HepG2 (cell line): ENCODE results near the gene SMAD3.

Experiments used
- DR1 ChIP-seq: sonication (generic); formaldehyde crosslinking; IDR thresholded peaks from 2 replicates; pipeline ENCODE4 v1.8.0; 2021; ENCODE audit warnings: mild to moderate bottlenecking, missing genetic modification reagents, inconsistent platforms
- EP300 ChIP-seq, 3 experiments: sonication (generic) in 1 of 3; formaldehyde crosslinking in 1 of 3; IDR thresholded peaks; 2 replicates each; pipeline versions ENCODE4 v1.5.1 to v1.6.1; 2011 to 2020; ENCODE audit warnings: low read depth in 2 of 3, low read length in 2 of 3, borderline replicate concordance in 1 of 3, improper control_type of control experiment in 1 of 3, mild to moderate bottlenecking in 1 of 3, missing genetic modification reagents in 1 of 3, moderate library complexity in 1 of 3
- GLI4 ChIP-seq: sonication (generic); formaldehyde crosslinking; IDR thresholded peaks from 2 replicates; pipeline ENCODE4 v1.5.1; 2020; ENCODE audit warnings: missing genetic modification reagents, mild to moderate bottlenecking, moderate library complexity, borderline replicate concordance
- POLR2AphosphoS5 ChIP-seq: IDR thresholded peaks from 2 replicates; pipeline ENCODE4 v1.6.1; 2012; ENCODE audit warnings: low read depth, low read length
- SAP130 ChIP-seq: IDR thresholded peaks from 2 replicates; pipeline ENCODE4 v1.6.1; 2016; ENCODE audit warnings: low read depth
- TF ChIP-seq, protein P1 (sequence below): sonication (generic); formaldehyde crosslinking; conservative IDR thresholded peaks from 2 replicates; pipeline ENCODE4 v1.4.0; 2020; ENCODE audit warnings: missing genetic modification reagents
- TF ChIP-seq, protein P2 (sequence below): sonication (generic); formaldehyde crosslinking; IDR thresholded peaks from 2 replicates; pipeline ENCODE4 v1.5.0; 2020; ENCODE audit warnings: mild to moderate bottlenecking, missing genetic modification reagents, moderate library complexity

DNA sequence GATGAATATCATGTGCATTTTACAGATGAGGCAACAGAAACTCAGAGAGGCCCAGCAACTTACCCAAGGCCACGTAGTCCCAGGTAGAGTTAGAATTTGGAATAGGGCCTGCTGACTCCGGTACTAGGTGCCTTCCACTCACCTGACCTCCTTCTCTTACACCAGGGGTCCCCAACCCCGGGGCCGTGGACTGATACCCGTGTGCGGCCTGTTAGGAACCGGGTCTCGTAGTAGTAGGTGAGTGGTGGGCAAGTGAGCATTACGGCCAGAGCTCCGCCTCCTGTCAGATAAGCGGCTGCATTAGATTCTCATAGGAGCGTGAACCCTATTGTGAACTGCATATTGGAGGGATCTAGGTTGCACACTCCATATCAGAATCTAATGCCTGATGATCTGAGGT lies 64.8 kb downstream of the SMAD3 start:
- TF ChIP-seq SAP130 (CRISPR knock-in tag) (no peak), EP300 (IDR thresholded peaks at IDR 0.05; ENCODE audit: low read depth in 2 of 2, low read length in 2 of 2) (no peak), EP300 (CRISPR knock-in tag; IDR thresholded peaks at IDR 0.05; ENCODE audit: borderline replicate concordance) (no peak), DR1 (CRISPR knock-in tag) (no peak), POLR2AphosphoS5 (no peak), GLI4 (CRISPR knock-in tag) (no peak)
- TF ChIP-seq, protein P1, sequence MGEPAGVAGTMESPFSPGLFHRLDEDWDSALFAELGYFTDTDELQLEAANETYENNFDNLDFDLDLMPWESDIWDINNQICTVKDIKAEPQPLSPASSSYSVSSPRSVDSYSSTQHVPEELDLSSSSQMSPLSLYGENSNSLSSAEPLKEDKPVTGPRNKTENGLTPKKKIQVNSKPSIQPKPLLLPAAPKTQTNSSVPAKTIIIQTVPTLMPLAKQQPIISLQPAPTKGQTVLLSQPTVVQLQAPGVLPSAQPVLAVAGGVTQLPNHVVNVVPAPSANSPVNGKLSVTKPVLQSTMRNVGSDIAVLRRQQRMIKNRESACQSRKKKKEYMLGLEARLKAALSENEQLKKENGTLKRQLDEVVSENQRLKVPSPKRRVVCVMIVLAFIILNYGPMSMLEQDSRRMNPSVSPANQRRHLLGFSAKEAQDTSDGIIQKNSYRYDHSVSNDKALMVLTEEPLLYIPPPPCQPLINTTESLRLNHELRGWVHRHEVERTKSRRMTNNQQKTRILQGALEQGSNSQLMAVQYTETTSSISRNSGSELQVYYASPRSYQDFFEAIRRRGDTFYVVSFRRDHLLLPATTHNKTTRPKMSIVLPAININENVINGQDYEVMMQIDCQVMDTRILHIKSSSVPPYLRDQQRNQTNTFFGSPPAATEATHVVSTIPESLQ = no peak
- TF ChIP-seq, protein P2, sequence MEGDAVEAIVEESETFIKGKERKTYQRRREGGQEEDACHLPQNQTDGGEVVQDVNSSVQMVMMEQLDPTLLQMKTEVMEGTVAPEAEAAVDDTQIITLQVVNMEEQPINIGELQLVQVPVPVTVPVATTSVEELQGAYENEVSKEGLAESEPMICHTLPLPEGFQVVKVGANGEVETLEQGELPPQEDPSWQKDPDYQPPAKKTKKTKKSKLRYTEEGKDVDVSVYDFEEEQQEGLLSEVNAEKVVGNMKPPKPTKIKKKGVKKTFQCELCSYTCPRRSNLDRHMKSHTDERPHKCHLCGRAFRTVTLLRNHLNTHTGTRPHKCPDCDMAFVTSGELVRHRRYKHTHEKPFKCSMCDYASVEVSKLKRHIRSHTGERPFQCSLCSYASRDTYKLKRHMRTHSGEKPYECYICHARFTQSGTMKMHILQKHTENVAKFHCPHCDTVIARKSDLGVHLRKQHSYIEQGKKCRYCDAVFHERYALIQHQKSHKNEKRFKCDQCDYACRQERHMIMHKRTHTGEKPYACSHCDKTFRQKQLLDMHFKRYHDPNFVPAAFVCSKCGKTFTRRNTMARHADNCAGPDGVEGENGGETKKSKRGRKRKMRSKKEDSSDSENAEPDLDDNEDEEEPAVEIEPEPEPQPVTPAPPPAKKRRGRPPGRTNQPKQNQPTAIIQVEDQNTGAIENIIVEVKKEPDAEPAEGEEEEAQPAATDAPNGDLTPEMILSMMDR (CRISPR knock-in tag) = no peak
